H1 (cell line): ENCODE measurements around the gene PRXL2A. TPM values are rescaled to one million over a fixed set of nuclear protein-coding genes. Genes with fewer than 3 reads are reported as not detected.
"Not testable (repeated sequence)": the region's sequence is repeated elsewhere in the genome, so short reads cannot be mapped to it uniquely, and the experiment has no call there.

Source experiments
- CTCF ChIA-PET: fragments of 300-600 bp; sonication (Branson Sonifier 250); formaldehyde crosslinking; loops from one replicate; lab custom pipeline; 2021; ENCODE audit not compliant: partially characterized antibody; lab: Charles Lee
- POLR2A ChIA-PET: fragments of 300-600 bp; sonication (Branson Sonifier 250); formaldehyde crosslinking; loops from one replicate; lab custom pipeline; 2021; ENCODE audit warnings: inconsistent platforms; ENCODE audit not compliant: partially characterized antibody; lab: Charles Lee
- DNase-seq, 2 experiments: peaks; one replicate each; pipeline versions ENCODE4 v3.0.0 to v3.0.0-alpha.2; 2010 to 2022; ENCODE audit warnings: low spot score in 2 of 2, low read depth in 1 of 2, mixed read lengths in 1 of 2
- FAIRE-seq: peaks from 2 replicates; lab custom pipeline; 2011; peaks lifted over from hg19 to GRCh38; lab: Jason Lieb, UNC
- H2AFZ ChIP-seq: 2 replicates; pipeline ENCODE4 v1.8.1; 2012; ENCODE audit warnings: low read length, inconsistent platforms
- H2AK5ac ChIP-seq: 2 replicates; pipeline ENCODE4 v1.6.1; 2013; ENCODE audit warnings: low read depth, low read length
- H2BK120ac ChIP-seq: replicated peaks from 2 replicates; pipeline ENCODE3; 2013; ENCODE audit warnings: low read depth, low read length, inconsistent platforms
- H2BK12ac ChIP-seq: 2 replicates; pipeline ENCODE4 v1.6.1; 2013; ENCODE audit warnings: low read depth, low read length
- H2BK15ac ChIP-seq: 2 replicates; pipeline ENCODE4 v1.6.1; 2013; ENCODE audit warnings: low read length
- H2BK20ac ChIP-seq: 2 replicates; pipeline ENCODE4 v1.6.1; 2013; ENCODE audit warnings: low read length
- H2BK5ac ChIP-seq: 2 replicates; pipeline ENCODE4 v1.6.1; 2013; ENCODE audit warnings: low read depth, low read length
- H3K14ac ChIP-seq: 2 replicates; pipeline ENCODE4 v1.6.1; 2013; ENCODE audit warnings: inconsistent platforms; ENCODE audit not compliant: insufficient read length
- H3K18ac ChIP-seq: 2 replicates; pipeline ENCODE4 v1.6.1; 2013; ENCODE audit warnings: low read length; ENCODE audit errors: extremely low read depth
- H3K23ac ChIP-seq: 2 replicates; pipeline ENCODE4 v1.6.1; 2013; ENCODE audit warnings: inconsistent platforms; ENCODE audit not compliant: insufficient read length
- H3K23me2 ChIP-seq: 2 replicates; pipeline ENCODE4 v1.6.1; 2013; ENCODE audit warnings: low read depth, low read length
- H3K27ac ChIP-seq: 2 replicates; pipeline ENCODE4 v1.6.1; 2011; ENCODE audit warnings: low read depth, low read length, inconsistent platforms
- H3K27me3 ChIP-seq, 4 experiments: replicated peaks in 1 of 4; 1 replicate in 1 of 4; 2 replicates in 3 of 4; pipeline versions ENCODE4 v1.6.1 to v1.8.1; 2011 to 2013; ENCODE audit warnings: low read length in 3 of 4, mild to moderate bottlenecking in 3 of 4, inconsistent platforms in 2 of 4, mixed read lengths in 2 of 4, moderate library complexity in 1 of 4; ENCODE audit not compliant: control insufficient read depth in 3 of 4, insufficient read depth in 3 of 4; ENCODE audit errors: extremely low read depth in 1 of 4
- H3K36me3 ChIP-seq, 4 experiments: 2 replicates each; pipeline versions ENCODE4 v1.6.1 to v1.8.1; 2011 to 2013; ENCODE audit warnings: mild to moderate bottlenecking in 4 of 4, low read length in 3 of 4, moderate library complexity in 2 of 4, control low read depth in 1 of 4, inconsistent platforms in 1 of 4; ENCODE audit not compliant: insufficient read depth in 4 of 4, control insufficient read depth in 2 of 4
- H3K4ac ChIP-seq: replicated peaks from 2 replicates; pipeline ENCODE3; 2013; ENCODE audit warnings: low read length, low read depth, mixed read lengths, inconsistent platforms; ENCODE audit not compliant: insufficient read length
- H3K4me1 ChIP-seq, 4 experiments: replicated peaks in 1 of 4; 1 replicate in 1 of 4; 2 replicates in 3 of 4; pipeline versions ENCODE4 v1.6.1 to v1.8.1; 2011 to 2013; ENCODE audit warnings: low read length in 3 of 4, inconsistent platforms in 2 of 4, mixed read lengths in 1 of 4; ENCODE audit not compliant: insufficient read depth in 4 of 4, control insufficient read depth in 3 of 4
- H3K4me2 ChIP-seq, 2 experiments: 2 replicates each; pipeline versions ENCODE4 v1.6.1 to v1.8.1; 2011 to 2013; ENCODE audit warnings: low read depth in 2 of 2, low read length in 2 of 2, control low read depth in 1 of 2, inconsistent platforms in 1 of 2, mild to moderate bottlenecking in 1 of 2; ENCODE audit not compliant: insufficient read depth in 1 of 2
- H3K4me3 ChIP-seq, 4 experiments: fragments of 200-600, 300-600 bp in 1 of 4; sonication (generic), shearing (Covaris generic), sonication (Bioruptor Twin) in 1 of 4; 2 replicates each; pipeline versions ENCODE4 v1.5.1 to v1.8.1; 2011 to 2016; ENCODE audit warnings: low read length in 4 of 4, low read depth in 3 of 4, control low read depth in 2 of 4, inconsistent platforms in 2 of 4, mild to moderate bottlenecking in 2 of 4, mixed read lengths in 1 of 4, moderate library complexity in 1 of 4; ENCODE audit not compliant: insufficient read depth in 2 of 4; ENCODE audit errors: extremely low read depth in 1 of 4
- H3K56ac ChIP-seq: replicated peaks from 2 replicates; pipeline ENCODE3; 2013; ENCODE audit warnings: low read depth, mild to moderate bottlenecking, mixed read lengths, low read length, inconsistent platforms; ENCODE audit not compliant: insufficient read length
- H3K79me1 ChIP-seq: 2 replicates; pipeline ENCODE4 v1.6.1; 2013; ENCODE audit warnings: low read depth, low read length, control low read depth
- H3K79me2 ChIP-seq, 2 experiments: 2 replicates each; pipeline versions ENCODE4 v1.6.1 to v1.8.1; 2012 to 2013; ENCODE audit warnings: low read length in 2 of 2, mild to moderate bottlenecking in 2 of 2, inconsistent platforms in 1 of 2; ENCODE audit not compliant: insufficient read depth in 2 of 2, control insufficient read depth in 1 of 2
- H3K9ac ChIP-seq, 4 experiments: replicated peaks in 1 of 4; 1 replicate in 1 of 4; 2 replicates in 3 of 4; pipeline versions ENCODE4 v1.6.1 to v1.8.1; 2011 to 2013; ENCODE audit warnings: low read depth in 3 of 4, low read length in 3 of 4, control low read depth in 2 of 4, mild to moderate bottlenecking in 2 of 4, moderate library complexity in 2 of 4, inconsistent platforms in 1 of 4; ENCODE audit errors: extremely low read depth in 1 of 4
- H3K9me3 ChIP-seq, 2 experiments: 2 replicates each; pipeline versions ENCODE4 v1.6.1 to v1.8.1; 2012 to 2013; ENCODE audit warnings: mild to moderate bottlenecking in 2 of 2, moderate library complexity in 2 of 2, control low read depth in 1 of 2, inconsistent platforms in 1 of 2, low read depth in 1 of 2, low read length in 1 of 2, mixed read lengths in 1 of 2; ENCODE audit not compliant: insufficient read depth in 2 of 2
- H4K20me1 ChIP-seq, 2 experiments: replicated peaks in 1 of 2; 2 replicates each; pipeline versions ENCODE3 to v1.8.1; 2011 to 2013; ENCODE audit warnings: inconsistent platforms in 2 of 2, low read length in 2 of 2, mild to moderate bottlenecking in 1 of 2; ENCODE audit not compliant: insufficient read depth in 2 of 2, control insufficient read depth in 1 of 2
- H4K5ac ChIP-seq: 2 replicates; pipeline ENCODE4 v1.6.1; 2013; ENCODE audit warnings: low read length, low read depth, mixed read lengths, inconsistent platforms; ENCODE audit not compliant: insufficient read length
- H4K8ac ChIP-seq: 2 replicates; pipeline ENCODE4 v1.8.0; 2013; ENCODE audit warnings: mild to moderate bottlenecking, moderate library complexity, low read length, inconsistent platforms; ENCODE audit not compliant: insufficient read depth; ENCODE audit errors: extremely low read depth
- H4K91ac ChIP-seq: replicated peaks from 2 replicates; pipeline ENCODE3; 2013; ENCODE audit warnings: low read length, mixed read lengths, inconsistent platforms; ENCODE audit not compliant: insufficient read length
- WGBS, 2 experiments: shearing (Covaris generic) in 1 of 2; methylation state at CpG; one replicate each; pipeline versions ENCODE4 v1.1.6 to v1.1.7; 2013 to 2015; ENCODE audit warnings: low lambda C conversion rate in 2 of 2, mixed read lengths in 2 of 2, inconsistent platforms in 1 of 2, low coverage in 1 of 2, missing lambda C conversion rate in 1 of 2; ENCODE audit not compliant: insufficient replicate concordance in 2 of 2, insufficient coverage in 1 of 2, insufficient read length in 1 of 2; ENCODE audit errors: extremely low coverage in 1 of 2, missing lambda C conversion rate in 1 of 2; 5-methylcytosine and 5-hydroxymethylcytosine counted together
- polyA plus RNA-seq, 7 experiments: library from polyadenylated mRNA; depleted of rRNA in 3 of 7; stranded (reverse) in 5 of 7; unstranded in 2 of 7; fragments of >200 nt in 5 of 7; fragments of 200-250 nt in 2 of 7; gene quantifications; 1 replicate in 5 of 7; 2 replicates in 1 of 7; 4 replicates in 1 of 7; pipeline versions ENCODE4 v1.2.1 to v1.2.3, GENCODE V29; 2011 to 2013; ENCODE audit warnings: missing spikeins in 2 of 7, mixed read lengths in 2 of 7
- total RNA-seq: library from RNA; stranded (reverse); fragmentation: NEBNext Ultra II Directional; extraction: Animal tissue kit (Norgen Biotek cat#: 25700); gene quantifications from 2 replicates; pipeline ENCODE4 v1.2.1, GENCODE V29; 2021

Gene PRXL2A
- total and polyA plus RNA-seq, 2 of the 8 experiments (the other 6 are each of a cell fraction or from before 2014, with no cell fraction given), result 13.4 to 58.3 TPM

GRCh38 chr10:80480373-80480772, 72.0 kb downstream of the PRXL2A start:
- H3K4ac ChIP-seq, H2AK5ac ChIP-seq, H4K20me1 ChIP-seq, H3K79me1 ChIP-seq, H2BK5ac ChIP-seq, H3K9me3 ChIP-seq, H3K27ac ChIP-seq, H3K4me3 ChIP-seq, H3K56ac ChIP-seq, CTCF ChIA-PET, H3K4me1 ChIP-seq, H3K23me2 ChIP-seq, H2BK15ac ChIP-seq, H2BK20ac ChIP-seq, H2BK120ac ChIP-seq, H3K23ac ChIP-seq, H4K91ac ChIP-seq, H3K14ac ChIP-seq, H2BK12ac ChIP-seq, H3K18ac ChIP-seq, H3K36me3 ChIP-seq, H3K9ac ChIP-seq, H3K27me3 ChIP-seq, H4K5ac ChIP-seq, H2AFZ ChIP-seq, H4K8ac ChIP-seq, DNase-seq, FAIRE-seq, H3K4me2 ChIP-seq: not testable (repeated sequence)
- WGBS, 2 experiments, result 91% methylated on average over 6 of the region's 6 CpGs; no CpG with 5 or more reads in 1 of the 2 experiments
- POLR2A ChIA-PET, result interaction anchor here (1.1 kb wide), 1 partner anchor 11 kb away, joined by 3 read pairs; no protein-coding TSS in a partner anchor
- H3K79me2 ChIP-seq, result peaks cover 0 to 58% of the 10 kb centered on the region in 2 experiments; a peak in 3 of 4 replicates
